Naive thymus-derived CD4-positive, alpha-beta T cell (primary cell): Measurements from ENCODE around the gene EMX1. TPM values are rescaled to one million over a fixed set of nuclear protein-coding genes. Genes with fewer than 3 reads are reported as not detected.

Experiments
- ATAC-seq: fragments of 150-1000 bp; cut with Tn5 transposase; 2 replicates; pipeline ENCODE4 v1.10.0; 2021; ENCODE audit warnings: mild to moderate bottlenecking, moderate library complexity
- CTCF ChIA-PET: fragments of 350-600 bp; sonication (Branson Sonifier 250); formaldehyde crosslinking; loops from one replicate; lab custom pipeline; 2021; ENCODE audit warnings: antibody characterized with exemption; lab: Charles Lee
- POLR2A ChIA-PET: fragments of 350-600 bp; sonication (Branson Sonifier 250); formaldehyde crosslinking; loops from one replicate; lab custom pipeline; 2021; ENCODE audit warnings: antibody characterized with exemption, inconsistent platforms; lab: Charles Lee
- DNase-seq, 9 donors: peaks; one replicate each; pipeline versions ENCODE4 v3.0.0 to v3.0.0-alpha.2; 2020 to 2022; ENCODE audit warnings: mixed read lengths in 1 of 9
- H3K27ac ChIP-seq: one replicate; pipeline ENCODE4 v1.7.0; 2013; ENCODE audit warnings: mild to moderate bottlenecking, low read depth, low read length, moderate library complexity
- H3K27me3 ChIP-seq, 2 donors: one replicate each; pipeline ENCODE4 v1.7.0; 2013; ENCODE audit warnings: low read length in 2 of 2, mild to moderate bottlenecking in 2 of 2, moderate library complexity in 2 of 2; ENCODE audit not compliant: control insufficient read depth in 2 of 2, insufficient read depth in 2 of 2
- H3K36me3 ChIP-seq, 3 experiments: 1 replicate in 2 of 3; 2 replicates in 1 of 3; pipeline ENCODE4 v1.7.0; 2013; ENCODE audit warnings: low read length in 3 of 3, mild to moderate bottlenecking in 3 of 3, moderate library complexity in 1 of 3; ENCODE audit not compliant: insufficient read depth in 3 of 3, control insufficient read depth in 2 of 3
- H3K4me1 ChIP-seq, 2 donors: one replicate each; pipeline ENCODE4 v1.7.0; 2013; ENCODE audit warnings: low read length in 2 of 2, mild to moderate bottlenecking in 2 of 2, moderate library complexity in 1 of 2; ENCODE audit not compliant: control insufficient read depth in 2 of 2, insufficient read depth in 2 of 2
- H3K4me3 ChIP-seq: 2 replicates; pipeline ENCODE4 v1.7.0; 2013; ENCODE audit warnings: mild to moderate bottlenecking, low read length
- H3K9me3 ChIP-seq, 3 experiments: 1 replicate in 2 of 3; 2 replicates in 1 of 3; pipeline ENCODE4 v1.7.0; 2013; ENCODE audit warnings: low read length in 3 of 3; ENCODE audit not compliant: control insufficient read depth in 2 of 3
- H3K27ac Mint-ChIP-seq, 9 donors: one replicate each; pipeline ENCODE4 v1.8.0; 2020 to 2022; ENCODE audit warnings: mixed read lengths in 9 of 9, mild to moderate bottlenecking in 8 of 9, moderate library complexity in 5 of 9, inconsistent platforms in 2 of 9
- H3K27me3 Mint-ChIP-seq, 5 donors: one replicate each; pipeline ENCODE4 v1.8.0; 2021 to 2022; ENCODE audit warnings: mixed read lengths in 5 of 5, mild to moderate bottlenecking in 1 of 5
- H3K36me3 Mint-ChIP-seq, 5 donors: one replicate each; pipeline ENCODE4 v1.8.0; 2020 to 2022; ENCODE audit warnings: mixed read lengths in 5 of 5, mild to moderate bottlenecking in 3 of 5, inconsistent platforms in 1 of 5
- H3K4me1 Mint-ChIP-seq, 7 donors: one replicate each; pipeline ENCODE4 v1.8.0; 2020 to 2022; ENCODE audit warnings: mixed read lengths in 7 of 7, mild to moderate bottlenecking in 3 of 7, inconsistent platforms in 1 of 7
- H3K4me3 Mint-ChIP-seq, 10 donors: one replicate each; pipeline ENCODE4 v1.8.0; 2020 to 2022; ENCODE audit warnings: mild to moderate bottlenecking in 10 of 10, mixed read lengths in 10 of 10, moderate library complexity in 6 of 10, inconsistent platforms in 2 of 10
- H3K9me3 Mint-ChIP-seq, 11 donors: one replicate each; pipeline ENCODE4 v1.8.0; 2020 to 2022; ENCODE audit warnings: mixed read lengths in 11 of 11, mild to moderate bottlenecking in 4 of 11, inconsistent platforms in 1 of 11, moderate library complexity in 1 of 11
- intact Hi-C, 2 donors: fragments of 100-400 bp; cut with micrococcal nuclease; formaldehyde crosslinking; loops; one replicate each; pipeline ENCODE4 v1.15.1; 2023
- polyA plus RNA-seq, 2 donors: library from polyadenylated mRNA; unstranded; fragments of 300-500 nt; fragmentation: Illumina TruSeq; gene quantifications; one replicate each; pipeline ENCODE4 v1.2.3, GENCODE V29; 2021
- total RNA-seq, 6 experiments: library from RNA in 5 of 6; stranded (reverse) in 5 of 6; gene quantifications; 1 replicate in 5 of 6; 2 replicates in 1 of 6; pipeline ENCODE4 v1.2.3 and lab custom pipeline; 2021 to 2026

EMX1 gene
- total and polyA plus RNA-seq, 7 experiments from 2014 or later: not detected

DNA sequence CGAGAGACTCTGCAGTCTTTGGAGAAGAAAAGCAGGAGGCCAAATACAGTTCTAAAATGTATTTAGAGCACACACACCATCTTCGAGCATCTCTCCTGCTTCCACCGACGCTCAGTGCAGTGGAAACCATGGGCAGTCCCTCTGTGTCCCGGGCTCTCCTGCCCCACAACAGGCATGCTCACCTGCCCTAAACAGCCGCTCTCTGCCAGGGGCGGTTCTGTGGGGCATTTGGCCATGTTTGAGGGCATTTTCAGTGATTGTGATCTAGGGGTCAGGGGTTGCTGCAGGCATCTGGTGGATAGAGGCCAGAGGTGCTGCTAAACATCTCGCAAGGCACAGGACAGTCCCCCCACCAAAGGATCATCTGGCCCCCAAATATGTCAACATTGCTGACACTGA is 55.8 kb downstream of the EMX1 start:
- DNase-seq (no peak), ATAC-seq (no peak)
- intact Hi-C loops: loop anchor here in 1 of 2 donors (1.0 to 10.0 kb wide), 2 partner anchors 81 to 198 kb away; no protein-coding TSS in a partner anchor
- H3K4me3 ChIP-seq: no peak overlapping the region
- Mint-ChIP-seq H3K27me3 (peaks cover 0 to 7% (median 0%) of the 10 kb centered on the region in 5 donors), H3K4me1 (peaks cover 0 to 1% (median 0%) of the 10 kb centered on the region in 7 donors), H3K36me3 (peaks cover 0 to 7% (median 0%) of the 10 kb centered on the region in 5 donors), H3K4me3 (no peak overlapping the region), H3K27ac (no peak overlapping the region), H3K9me3 (no peaks in the 10 kb centered on the region)
- H3K27ac ChIP-seq: no peak overlapping the region
- H3K36me3 ChIP-seq: no peaks in the 10 kb centered on the region
- ChIA-PET CTCF (interaction anchor here (0.8 to 1.3 kb wide), 2 partner anchors 19 to 54 kb away, joined by 3 to 5 read pairs; no protein-coding TSS in a partner anchor), POLR2A (no interaction called here)
- no peaks in the 10 kb centered on the region for H3K9me3 ChIP-seq
- no peaks in the 10 kb centered on the region for H3K27me3 ChIP-seq
- H3K4me1 ChIP-seq: no peaks in the 10 kb centered on the region

DNA sequence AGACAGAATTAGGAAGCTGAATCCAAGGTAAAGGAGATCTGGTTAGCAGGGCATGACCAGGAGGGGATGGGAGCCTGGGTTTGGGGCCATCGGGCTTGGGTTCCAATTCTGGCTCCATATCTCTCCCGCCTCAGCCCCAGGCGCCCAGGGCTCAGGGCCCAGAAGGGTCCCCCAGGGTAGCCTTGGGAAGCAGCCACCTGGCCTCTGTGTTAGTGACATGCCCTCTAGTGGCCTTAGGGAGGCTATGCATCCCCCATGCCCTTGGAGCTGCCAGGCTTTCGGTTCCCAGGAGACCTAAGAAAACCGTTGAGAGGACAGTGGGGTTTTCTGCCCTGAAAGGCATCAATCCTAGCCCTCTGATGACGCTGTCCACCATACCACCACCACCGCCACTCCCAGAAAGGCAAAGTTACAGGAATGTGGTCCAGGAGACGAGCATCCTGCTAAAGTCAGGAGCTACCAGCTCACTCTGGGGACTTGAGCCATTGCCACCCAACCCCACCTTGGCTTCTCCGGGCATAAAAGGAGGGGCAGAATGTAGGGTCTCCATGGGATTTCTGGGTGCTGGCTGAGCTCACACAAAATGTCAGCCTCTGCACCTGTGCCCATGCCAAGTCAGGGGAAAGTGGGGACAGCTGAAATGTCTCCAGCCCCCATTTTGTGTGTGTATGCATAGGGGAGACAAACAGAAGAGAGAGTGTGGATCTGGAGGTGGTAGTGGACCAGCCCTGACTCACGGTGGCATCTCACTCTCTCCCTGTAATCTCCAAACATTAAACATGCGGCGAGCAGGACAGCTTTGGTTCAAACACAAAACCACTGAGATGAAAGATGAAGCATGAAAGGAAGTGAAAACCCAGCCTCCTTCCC is 56.5 kb downstream of the EMX1 start:
- H3K36me3 ChIP-seq: no peaks in the 10 kb centered on the region
- POLR2A ChIA-PET: no interaction called here
- no peaks in the 10 kb centered on the region for H3K4me1 ChIP-seq
- no peaks in the 10 kb centered on the region for H3K9me3 ChIP-seq
- H3K4me3 ChIP-seq: no peak overlapping the region
- Mint-ChIP-seq H3K4me1 (no peaks in the 10 kb centered on the region), H3K36me3 (peaks cover 0 to 7% (median 0%) of the 10 kb centered on the region in 5 donors), H3K9me3 (no peaks in the 10 kb centered on the region), H3K4me3 (no peak overlapping the region), H3K27me3 (peaks cover 0 to 7% (median 0%) of the 10 kb centered on the region in 5 donors), H3K27ac (no peak overlapping the region)
- H3K27ac ChIP-seq: no peak overlapping the region
- CTCF ChIA-PET: interaction anchor here (0.7 to 1.4 kb wide), 5 partner anchors 12 to 203 kb away, joined by 3 to 6 read pairs (median 4); no protein-coding TSS in a partner anchor
- peak in 6 of 9 donors; percentile 13 to 40 (median 20) for DNase-seq
- intact Hi-C loops: loop anchor here in 1 of 2 donors (1.0 to 10.0 kb wide), 2 partner anchors 82 to 199 kb away; no protein-coding TSS in a partner anchor
- H3K27me3 ChIP-seq: no peaks in the 10 kb centered on the region
- peak; percentile 86 for ATAC-seq

DNA sequence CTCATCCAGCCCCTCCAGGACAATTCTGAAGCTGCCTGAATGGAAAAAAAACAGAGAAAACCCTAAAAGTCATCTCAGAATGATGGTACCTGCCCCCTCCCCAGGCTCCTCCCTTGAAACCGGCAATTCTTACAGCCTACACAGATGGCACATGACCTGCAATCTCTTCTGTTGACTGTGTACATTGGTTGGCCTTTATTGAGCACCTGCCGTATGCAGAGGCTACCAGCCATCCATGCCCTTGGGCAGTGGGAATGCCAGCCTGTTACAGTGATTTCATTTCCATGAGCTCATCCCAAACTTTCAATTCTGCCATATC is 57.1 kb downstream of the EMX1 start:
- Mint-ChIP-seq H3K4me3 (no peak overlapping the region), H3K4me1 (no peaks in the 10 kb centered on the region), H3K27me3 (peaks cover 0 to 7% (median 0%) of the 10 kb centered on the region in 5 donors), H3K27ac (no peak overlapping the region), H3K36me3 (peaks cover 0 to 7% (median 0%) of the 10 kb centered on the region in 5 donors), H3K9me3 (no peaks in the 10 kb centered on the region)
- no peak for DNase-seq
- no peaks in the 10 kb centered on the region for H3K4me1 ChIP-seq
- H3K36me3 ChIP-seq: no peaks in the 10 kb centered on the region
- H3K9me3 ChIP-seq: no peaks in the 10 kb centered on the region
- no peak overlapping the region for H3K27ac ChIP-seq
- intact Hi-C loops: loop anchor here in 1 of 2 donors (10.0 kb wide), 1 partner anchor 200 kb away; no protein-coding TSS in a partner anchor
- POLR2A ChIA-PET: no interaction called here
- no peaks in the 10 kb centered on the region for H3K27me3 ChIP-seq
- CTCF ChIA-PET: interaction anchor here (0.7 to 1.4 kb wide), 4 partner anchors 12 to 203 kb away, joined by 3 to 6 read pairs (median 4); no protein-coding TSS in a partner anchor
- ATAC-seq: no peak
- no peak overlapping the region for H3K4me3 ChIP-seq

DNA sequence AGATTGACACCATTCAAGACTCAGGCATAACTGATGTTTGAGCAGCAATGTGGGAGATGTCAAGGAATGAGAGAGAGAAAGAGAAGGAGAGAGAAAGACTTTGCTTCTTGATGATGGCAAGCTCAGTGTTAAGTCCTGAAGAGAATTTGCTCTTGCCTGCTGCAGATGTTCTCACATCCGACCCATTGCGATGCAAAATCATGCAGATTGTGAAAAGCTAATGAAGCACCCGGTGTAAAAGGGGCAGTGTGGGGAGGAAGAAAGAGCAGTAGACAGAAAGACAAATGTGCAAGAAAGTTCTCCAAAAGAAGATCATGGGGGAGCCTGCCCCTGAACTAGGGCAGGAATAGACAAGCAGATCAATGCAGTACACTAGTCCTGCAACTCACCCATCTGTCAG is 57.7 kb downstream of the EMX1 start:
- Histone ChIP-seq H3K4me3 (no peak overlapping the region), H3K27ac (no peak overlapping the region), H3K9me3 (no peaks in the 10 kb centered on the region), H3K27me3 (no peaks in the 10 kb centered on the region), H3K4me1 (no peaks in the 10 kb centered on the region), H3K36me3 (no peaks in the 10 kb centered on the region)
- Mint-ChIP-seq H3K4me3 (no peak overlapping the region), H3K9me3 (no peaks in the 10 kb centered on the region), H3K36me3 (peaks cover 0 to 7% (median 0%) of the 10 kb centered on the region in 5 donors), H3K27ac (no peak overlapping the region), H3K27me3 (peaks cover 0 to 7% (median 0%) of the 10 kb centered on the region in 5 donors), H3K4me1 (peaks cover 0 to 2% (median 0%) of the 10 kb centered on the region in 7 donors)
- POLR2A ChIA-PET: no interaction called here
- no peak for DNase-seq
- CTCF ChIA-PET: interaction anchor here (1.1 to 1.4 kb wide), 2 partner anchors 82 to 202 kb away, joined by 4 to 6 read pairs; no protein-coding TSS in a partner anchor
- no peak for ATAC-seq
- intact Hi-C loops: loop anchor here in 1 of 2 donors (10.0 kb wide), 1 partner anchor 200 kb away; no protein-coding TSS in a partner anchor

DNA sequence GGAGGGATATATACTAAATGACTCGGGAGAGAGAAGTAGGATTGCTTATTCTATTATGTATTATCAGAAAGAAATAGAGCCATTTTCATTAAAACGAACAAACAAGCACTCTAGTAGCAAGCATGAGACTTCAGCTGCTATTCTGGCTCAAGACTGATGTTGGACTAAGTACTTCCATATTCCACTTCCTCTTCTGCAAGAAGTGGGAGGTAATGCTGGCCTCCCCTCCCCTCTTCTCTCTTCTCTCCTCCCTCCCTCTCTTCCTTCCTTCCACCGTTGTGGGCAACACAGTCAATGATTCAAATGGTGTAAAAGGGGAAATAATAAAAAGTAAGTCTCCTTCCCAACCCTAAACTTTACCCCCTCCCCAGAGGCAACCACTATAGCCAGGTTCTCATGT is 62.6 kb downstream of the EMX1 start:
- Mint-ChIP-seq H3K4me3 (no peak overlapping the region), H3K36me3 (peaks cover 0 to 8% (median 0%) of the 10 kb centered on the region in 5 donors), H3K27ac (no peak overlapping the region), H3K9me3 (peaks cover 0 to 1% (median 0%) of the 10 kb centered on the region in 11 donors), H3K4me1 (peaks cover 0 to 5% (median 0%) of the 10 kb centered on the region in 7 donors), H3K27me3 (peaks cover 0 to 3% (median 0%) of the 10 kb centered on the region in 5 donors)
- no peaks in the 10 kb centered on the region for H3K4me1 ChIP-seq
- no peak overlapping the region for H3K27ac ChIP-seq
- H3K27me3 ChIP-seq: no peaks in the 10 kb centered on the region
- DNase-seq (no peak), ATAC-seq (peak; percentile 74)
- H3K9me3 ChIP-seq: no peaks in the 10 kb centered on the region
- H3K36me3 ChIP-seq: no peaks in the 10 kb centered on the region
- ChIA-PET POLR2A (no interaction called here), CTCF (no interaction called here)
- intact Hi-C loops: loop anchor here in 1 of 2 donors (10.0 kb wide), 1 partner anchor 205 kb away; no protein-coding TSS in a partner anchor
- no peak overlapping the region for H3K4me3 ChIP-seq

DNA sequence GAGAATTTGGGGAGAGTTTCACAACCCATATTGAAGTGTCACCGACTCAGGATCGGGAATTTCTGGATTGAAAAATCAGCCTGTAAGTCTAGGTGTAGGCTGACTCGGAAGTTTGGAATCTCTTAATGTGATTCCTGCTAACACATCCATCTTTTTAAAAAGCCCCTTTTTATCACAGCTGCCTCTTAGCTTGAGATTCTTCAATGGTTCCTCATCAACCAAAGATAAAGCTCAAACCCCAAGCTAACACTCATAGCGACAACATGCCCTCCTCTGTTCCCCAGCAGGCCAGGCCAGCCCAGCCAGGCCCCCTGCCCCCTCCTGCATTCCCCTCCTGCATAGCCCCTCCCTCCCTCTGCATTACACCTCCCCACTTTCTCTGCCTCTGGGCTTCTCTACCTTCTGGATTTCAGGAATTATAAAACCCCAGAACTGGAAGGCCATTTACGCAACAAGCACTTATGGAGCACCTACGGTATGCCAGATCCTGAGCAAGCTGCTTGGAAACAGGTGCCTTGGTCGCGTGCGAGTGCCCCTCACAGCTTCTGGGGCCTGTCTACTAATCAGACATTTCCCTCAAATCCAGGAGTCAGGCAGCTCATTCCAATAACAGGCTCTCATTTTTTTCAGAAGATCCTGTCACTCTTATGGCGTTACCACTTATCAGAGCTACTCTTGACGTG is 63.4 kb downstream of the EMX1 start:
- POLR2A ChIA-PET: no interaction called here
- H3K27me3 ChIP-seq: no peaks in the 10 kb centered on the region
- H3K4me1 ChIP-seq: no peaks in the 10 kb centered on the region
- H3K9me3 ChIP-seq: no peaks in the 10 kb centered on the region
- peaks cover 0 to 8% (median 0%) of the 10 kb centered on the region in 5 donors for H3K36me3 Mint-ChIP-seq
- peaks cover 0 to 1% (median 0%) of the 10 kb centered on the region in 11 donors for H3K9me3 Mint-ChIP-seq
- no peak overlapping the region for H3K4me3 Mint-ChIP-seq
- CTCF ChIA-PET: no interaction called here
- peaks cover 0 to 5% (median 0%) of the 10 kb centered on the region in 7 donors for H3K4me1 Mint-ChIP-seq
- no peaks in the 10 kb centered on the region for H3K27me3 Mint-ChIP-seq
- DNase-seq: no peak
- no peak overlapping the region for H3K27ac Mint-ChIP-seq
- no peaks in the 10 kb centered on the region for H3K36me3 ChIP-seq
- intact Hi-C loops: no loop called here
- H3K27ac ChIP-seq: no peak overlapping the region
- no peak for ATAC-seq
- no peak overlapping the region for H3K4me3 ChIP-seq
